HTERT RPE-1 (cell line): ENCODE measurements around the gene SMAD4.
"Not testable (repeated sequence)": the region's sequence is repeated elsewhere in the genome, so short reads cannot be mapped to it uniquely, and the experiment has no call there.

Experiments
- in situ Hi-C: fragments of 300-500 bp; cut with MboI; formaldehyde crosslinking; loops from 4 replicates; pipeline ENCODE4 v1.14.3; 2020; ENCODE audit warnings: low sequenced_read_pairs

The SMAD4 gene

DNA sequence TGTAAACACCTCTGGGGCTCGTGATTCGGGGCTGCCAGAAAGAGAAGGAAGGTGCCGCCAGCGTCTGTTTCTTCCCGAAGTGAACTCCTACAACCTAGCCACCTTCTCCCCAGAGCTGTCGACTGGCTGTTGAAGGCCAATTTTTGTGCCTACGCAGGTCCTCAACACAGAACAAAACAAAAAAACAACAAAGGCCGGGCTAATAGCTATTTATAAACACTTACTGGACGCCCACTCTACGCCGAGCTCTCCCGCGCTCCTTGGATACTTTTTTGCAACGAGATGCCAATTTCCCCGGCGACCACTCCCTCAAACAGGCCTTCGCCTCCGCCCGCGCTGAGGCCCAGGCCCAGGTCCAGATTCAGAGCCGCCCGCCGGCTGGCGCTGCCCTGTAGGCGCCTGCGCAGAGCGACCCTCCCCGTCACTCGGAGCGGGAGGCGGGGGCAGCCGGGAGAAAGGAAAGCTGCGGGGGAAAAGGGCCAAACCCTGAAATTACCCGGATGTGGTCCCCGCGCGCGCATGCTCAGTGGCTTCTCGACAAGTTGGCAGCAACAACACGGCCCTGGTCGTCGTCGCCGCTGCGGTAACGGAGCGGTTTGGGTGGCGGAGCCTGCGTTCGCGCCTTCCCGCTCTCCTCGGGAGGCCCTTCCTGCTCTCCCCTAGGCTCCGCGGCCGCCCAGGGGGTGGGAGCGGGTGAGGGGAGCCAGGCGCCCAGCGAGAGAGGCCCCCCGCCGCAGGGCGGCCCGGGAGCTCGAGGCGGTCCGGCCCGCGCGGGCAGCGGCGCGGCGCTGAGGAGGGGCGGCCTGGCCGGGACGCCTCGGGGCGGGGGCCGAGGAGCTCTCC lies at the start of gene SMAD4:
Gene SMAD4 (plus strand): TSS at position 520 of the 843 bp plus-strand sequence. CDS start 16,834 bp downstream, outside the sequence.
- in situ Hi-C loops: no loop called here

DNA sequence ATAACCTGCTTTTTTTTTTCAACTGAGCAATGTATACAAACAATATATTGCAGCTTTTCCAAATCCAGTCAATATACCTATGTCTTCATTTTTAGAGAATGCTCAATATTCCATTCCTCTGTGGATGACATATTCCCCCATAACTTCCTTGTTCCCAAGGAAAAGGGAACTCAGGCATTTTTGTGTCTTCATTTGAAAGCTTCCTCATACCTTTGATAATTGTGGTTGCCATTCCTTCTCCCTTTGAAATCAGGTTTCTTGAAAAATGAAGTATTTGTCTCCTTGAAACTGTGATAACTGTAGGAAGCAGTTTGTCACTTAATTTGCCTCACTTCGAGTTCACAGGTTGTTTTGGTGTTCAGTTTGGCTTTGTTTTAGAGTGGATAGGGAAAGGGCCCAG lies 48.6 kb upstream of the SMAD4 start:
- in situ Hi-C loops: no loop called here

DNA sequence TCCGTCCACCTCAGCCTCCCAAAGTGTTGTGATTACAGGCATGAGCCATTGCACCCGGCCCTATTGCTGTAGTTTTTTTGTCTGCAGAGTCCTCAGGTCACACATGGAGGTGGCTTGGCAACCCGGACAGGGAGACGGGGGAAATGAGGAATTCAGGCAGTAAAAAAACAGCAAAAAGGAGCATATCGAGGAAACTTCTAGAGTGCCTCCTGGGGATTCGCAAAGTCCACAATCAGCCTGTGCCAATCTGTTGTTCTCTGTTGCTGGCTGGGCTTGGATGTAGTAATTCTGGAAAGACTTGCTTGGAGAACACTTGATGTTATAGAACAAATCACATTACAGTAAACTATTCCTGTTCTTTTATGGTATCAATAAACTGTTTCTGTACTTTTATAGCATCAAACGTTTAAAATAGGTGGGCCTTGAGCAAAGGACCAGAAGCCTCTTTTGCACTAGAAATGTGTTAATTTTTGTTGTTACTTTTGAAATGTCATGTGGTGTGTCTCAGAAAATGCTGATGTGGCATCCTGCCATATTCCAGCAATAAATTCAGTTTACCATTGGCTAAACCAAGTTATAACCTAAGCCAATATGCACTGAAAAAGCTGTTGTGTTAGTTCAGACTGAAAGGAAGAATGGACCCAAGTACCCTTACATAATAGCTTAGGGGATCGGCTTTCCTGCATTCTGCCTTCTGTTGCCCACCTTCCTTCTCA lies 47.8 kb upstream of the SMAD4 start:
- in situ Hi-C loops: no loop called here

DNA sequence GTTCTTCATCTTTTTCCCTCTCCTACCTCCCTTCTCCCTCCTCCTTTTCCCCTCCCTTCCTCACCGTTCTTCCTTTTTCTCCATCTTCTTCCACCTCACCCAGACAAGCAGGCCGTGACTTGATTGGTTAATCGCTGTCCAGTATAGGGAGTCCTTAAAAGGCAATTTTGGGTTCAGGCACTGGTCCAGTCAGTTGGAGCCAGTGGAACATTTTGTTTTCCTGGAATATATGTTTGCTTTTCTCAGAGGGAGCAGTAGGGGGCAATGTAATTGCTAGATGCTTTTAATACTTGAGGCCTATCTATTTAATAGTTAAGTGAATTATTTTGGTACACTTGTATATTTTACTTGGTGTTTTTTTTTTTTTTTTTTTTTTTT lies 47.2 kb upstream of the SMAD4 start:
- in situ Hi-C loops: no loop called here

DNA sequence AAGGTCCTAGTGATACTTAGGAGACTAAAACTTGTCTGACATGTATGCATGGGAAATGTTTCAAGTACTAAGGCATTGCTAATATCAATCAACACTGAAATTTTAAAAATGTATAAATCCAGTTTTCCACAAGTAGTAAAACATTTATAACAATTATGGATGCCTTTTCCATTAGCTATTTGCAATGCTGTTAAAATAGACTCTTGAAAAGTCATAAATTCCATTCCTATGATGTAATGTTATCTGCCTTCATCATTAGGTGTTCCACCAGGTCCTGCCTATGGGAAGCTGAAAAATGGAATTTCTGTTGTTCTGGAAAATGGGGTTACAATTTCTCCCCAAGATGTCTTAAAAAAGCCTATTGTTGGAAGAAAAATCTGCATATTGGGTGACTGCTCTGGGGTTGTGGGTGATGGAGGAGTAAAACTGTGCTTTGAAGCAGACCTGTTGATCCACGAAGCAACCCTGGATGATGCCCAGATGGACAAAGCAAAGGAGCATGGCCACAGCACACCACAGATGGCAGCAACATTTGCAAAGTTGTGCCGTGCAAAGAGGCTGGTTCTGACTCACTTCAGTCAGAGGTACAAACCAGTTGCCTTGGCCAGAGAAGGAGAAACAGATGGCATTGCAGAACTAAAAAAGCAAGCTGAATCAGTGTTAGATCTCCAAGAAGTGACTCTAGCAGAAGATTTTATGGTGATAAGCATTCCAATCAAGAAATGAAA lies 43.5 kb upstream of the SMAD4 start:
- in situ Hi-C loops: no loop called here

DNA sequence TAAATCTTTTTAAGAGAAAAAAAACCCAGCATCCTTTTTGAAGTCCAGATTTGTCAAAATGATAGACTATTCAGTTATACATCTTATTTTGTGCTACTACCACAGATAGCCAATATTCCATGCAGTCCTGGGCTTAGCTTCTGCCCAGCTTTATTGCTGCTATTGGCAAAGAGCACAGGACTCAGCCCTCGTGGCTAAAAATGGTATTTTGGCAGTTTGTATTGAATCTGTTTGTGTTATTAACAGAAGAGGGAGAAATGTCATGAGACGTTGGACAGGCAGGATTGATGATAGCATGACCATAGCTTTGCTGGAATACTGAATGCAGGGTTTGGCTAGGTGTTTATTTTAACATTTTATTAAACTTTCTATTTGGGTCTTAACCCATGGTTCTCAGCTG lies 42.8 kb upstream of the SMAD4 start:
- in situ Hi-C loops: no loop called here

DNA sequence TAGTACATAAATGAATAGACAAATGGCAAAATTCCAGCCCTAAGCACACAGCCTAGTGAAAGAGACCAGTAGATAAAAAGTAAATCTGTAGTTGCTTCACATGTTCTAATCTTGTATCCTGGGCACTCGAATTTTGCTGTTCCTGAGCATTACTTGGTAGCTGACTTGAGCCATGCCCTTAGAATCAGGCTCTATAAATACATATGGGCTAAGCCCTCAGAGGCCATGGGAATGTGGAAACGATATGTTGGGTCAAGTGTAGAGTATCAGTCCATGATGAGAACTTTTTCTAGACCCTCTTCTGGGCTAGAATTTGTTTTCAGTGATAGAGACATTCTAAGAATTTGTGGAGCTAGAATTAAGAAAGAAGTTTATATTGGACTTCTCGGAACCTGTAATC lies 40.3 kb upstream of the SMAD4 start:
- in situ Hi-C loops: no loop called here

DNA sequence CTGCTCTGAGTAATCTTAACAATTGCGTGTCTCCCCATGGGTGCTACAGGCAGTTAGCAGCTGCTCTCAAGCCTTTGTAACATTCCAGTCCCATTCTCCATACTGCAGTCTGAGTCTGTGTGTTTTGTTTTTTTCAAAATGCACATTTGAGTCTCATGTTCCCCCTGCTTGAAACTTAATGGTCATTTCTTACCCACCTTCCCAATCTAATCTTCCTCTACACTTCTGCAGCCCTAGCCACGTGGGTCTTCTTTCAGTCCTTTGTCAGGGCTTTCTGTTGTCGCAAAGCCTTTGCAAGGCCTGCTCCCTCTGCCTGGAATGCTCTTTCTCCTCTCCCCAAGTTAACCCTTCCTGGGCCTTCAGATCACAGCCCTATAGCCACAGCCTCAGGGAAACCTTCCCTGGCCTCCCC lies 37.7 kb upstream of the SMAD4 start:
- in situ Hi-C loops: no loop called here

DNA sequence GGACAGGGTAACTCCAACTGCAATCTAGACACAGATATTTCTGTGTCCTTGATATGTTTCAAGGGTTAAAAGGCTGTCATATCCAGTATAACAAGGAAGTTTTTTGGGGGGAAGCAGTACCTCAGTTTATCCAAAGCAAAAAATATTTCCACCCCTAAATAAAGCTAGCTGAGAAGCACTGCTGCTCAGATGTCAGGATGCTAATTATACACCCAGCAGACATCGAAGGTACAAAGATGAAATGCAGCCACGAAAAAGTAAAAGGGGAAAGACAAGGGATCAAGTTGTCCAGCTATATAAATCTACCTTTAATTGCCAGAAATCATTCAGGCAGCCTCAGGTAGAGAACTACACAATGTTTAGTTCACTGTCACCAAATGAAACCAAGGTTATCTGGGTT lies 36.0 kb upstream of the SMAD4 start:
- in situ Hi-C loops: no loop called here

DNA sequence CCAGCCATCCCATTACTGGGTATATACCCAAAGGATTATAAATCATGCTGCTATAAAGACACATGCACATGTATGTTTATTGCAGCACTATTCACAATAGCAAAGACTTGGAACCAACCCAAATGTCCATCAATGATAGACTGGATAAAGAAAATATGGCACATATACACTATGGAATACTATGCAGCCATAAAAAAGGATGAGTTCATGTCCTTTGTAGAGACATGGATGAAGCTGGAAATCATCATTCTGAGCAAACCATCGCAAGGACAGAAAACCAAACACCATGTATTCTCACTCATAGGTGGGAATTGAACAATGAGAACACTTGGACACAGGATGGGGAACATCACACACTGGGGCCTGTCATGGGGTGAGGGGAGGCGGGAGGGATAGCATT lies 26.8 kb upstream of the SMAD4 start:
- in situ Hi-C loops: not testable (repeated sequence)

DNA sequence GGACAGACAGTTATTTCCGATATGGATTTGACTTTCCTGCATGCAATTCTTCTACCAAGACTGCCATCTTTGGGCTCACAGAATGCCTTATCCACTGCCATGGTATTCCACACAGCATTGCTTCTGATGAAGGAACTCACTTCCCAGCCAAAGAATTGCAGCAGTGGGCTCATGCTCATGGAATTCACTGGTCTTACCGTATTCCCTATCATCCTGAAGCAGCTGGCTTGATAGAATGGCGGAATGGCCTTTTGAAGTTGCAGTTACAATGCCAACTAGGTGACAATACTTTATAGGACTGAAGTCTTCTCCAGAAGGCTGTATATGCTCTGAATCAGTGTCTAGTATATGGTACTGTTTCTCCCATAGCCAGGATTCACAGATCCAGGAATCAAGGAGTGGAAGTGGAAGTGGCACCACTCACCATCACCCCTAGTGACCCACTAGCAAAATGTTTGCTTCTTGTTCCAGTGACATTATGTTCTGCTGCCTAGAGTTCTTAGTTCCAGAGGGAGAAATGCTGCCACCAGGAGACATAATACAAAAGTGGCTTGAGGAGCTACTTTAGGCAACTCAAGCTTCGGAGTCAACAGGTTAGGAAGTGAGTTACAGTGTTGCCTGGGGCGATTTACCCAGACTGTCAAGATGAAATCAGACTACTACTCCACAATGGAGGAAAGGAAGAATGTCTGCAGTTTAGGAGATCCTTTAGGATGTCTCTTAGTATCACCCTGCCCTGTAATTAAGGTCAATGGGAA lies 23.8 kb upstream of the SMAD4 start:
- in situ Hi-C loops: no loop called here

DNA sequence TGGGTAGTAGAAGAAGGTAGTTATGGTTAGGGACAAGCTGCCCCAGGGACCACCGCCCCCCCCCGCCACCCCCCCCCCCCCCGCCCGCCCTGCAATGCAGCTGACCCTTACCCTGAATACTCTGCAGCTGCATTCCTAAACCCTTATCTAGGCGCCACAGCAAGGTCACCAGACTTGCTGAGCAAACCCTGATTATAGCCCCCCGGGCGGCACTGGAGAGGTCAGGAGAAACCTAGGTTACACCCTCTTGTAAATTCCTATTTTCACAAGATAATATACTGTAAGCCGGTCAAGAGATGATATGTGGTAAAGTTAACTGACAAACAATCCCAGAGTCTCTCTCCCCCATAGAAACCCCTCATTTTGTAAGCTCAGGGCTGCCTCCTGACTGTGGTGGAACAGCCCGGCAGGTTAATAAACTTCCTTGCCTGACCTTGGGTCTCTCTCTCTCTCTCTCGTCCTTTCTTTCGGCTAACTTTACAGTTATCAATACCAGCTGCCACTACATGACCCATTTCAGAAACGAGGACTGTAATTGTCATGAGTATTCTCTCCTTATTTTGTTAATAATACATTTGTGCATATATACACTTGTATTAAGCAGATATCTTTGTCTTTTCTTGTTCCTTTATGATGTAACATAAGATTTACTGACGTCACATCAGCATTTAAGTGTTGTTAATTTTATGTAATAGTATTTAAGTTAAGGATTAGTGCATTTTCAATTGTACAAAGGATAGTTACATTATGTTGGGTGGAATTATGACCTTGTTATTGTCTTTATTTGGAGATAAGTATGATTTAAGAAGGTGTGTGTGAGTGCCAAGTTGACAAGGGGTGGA lies 22.8 kb upstream of the SMAD4 start:
- in situ Hi-C loops: no loop called here

DNA sequence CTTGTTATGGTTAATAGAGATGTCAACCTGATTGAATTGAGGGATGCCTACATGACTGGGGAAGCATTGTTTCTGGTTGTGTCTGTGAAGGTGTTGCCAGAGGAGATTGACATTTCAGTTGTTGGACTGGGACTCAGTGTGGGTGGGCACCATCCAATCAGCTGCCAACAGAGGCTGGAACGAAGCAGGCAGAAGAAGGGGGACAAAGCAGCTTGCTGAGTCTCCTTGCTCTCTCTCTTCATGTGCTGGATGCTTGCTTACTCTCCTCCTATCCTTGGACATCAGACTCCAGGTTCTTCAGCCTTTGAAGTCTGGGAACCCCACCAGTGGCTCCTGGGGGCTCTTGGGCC lies 22.2 kb upstream of the SMAD4 start:
- in situ Hi-C loops: no loop called here

DNA sequence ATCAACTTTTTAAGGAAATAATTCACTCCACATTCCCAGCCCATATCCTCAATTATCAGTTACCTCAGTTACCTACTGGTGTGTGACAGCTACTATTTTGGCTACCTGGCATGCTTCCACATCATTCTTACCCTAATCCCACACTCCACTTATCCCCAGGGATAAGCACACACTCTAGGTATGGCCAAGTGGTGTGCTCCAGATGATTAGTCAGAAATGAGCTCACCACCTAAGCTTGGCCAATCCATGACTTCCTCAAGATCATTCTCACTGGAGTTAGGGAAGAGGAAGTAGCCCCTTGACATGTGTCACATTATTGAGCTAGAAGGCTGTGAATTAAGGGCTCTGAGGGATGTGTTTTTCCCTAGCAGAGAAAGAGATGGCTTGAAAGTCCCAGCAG lies 20.9 kb upstream of the SMAD4 start:
- in situ Hi-C loops: no loop called here

DNA sequence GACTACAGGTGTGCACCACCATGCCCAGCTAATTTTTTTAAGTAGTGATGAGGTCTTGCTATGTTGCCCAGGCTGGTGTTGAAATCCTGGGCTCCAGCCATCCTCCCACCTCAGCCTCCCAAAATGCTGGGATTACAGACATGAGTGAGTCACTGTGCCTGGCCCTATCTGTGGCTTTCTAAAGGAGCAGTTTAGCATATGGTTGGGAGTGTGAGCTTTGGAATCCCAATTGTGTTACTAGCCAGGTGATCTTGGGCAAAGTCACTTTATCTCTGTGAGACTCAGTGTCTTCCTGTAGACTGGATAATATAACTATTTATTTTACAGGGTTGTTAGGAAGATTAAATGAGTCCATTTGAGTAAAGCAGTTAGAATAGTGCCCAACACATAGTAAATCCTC lies 19.8 kb upstream of the SMAD4 start:
- in situ Hi-C loops: no loop called here

DNA sequence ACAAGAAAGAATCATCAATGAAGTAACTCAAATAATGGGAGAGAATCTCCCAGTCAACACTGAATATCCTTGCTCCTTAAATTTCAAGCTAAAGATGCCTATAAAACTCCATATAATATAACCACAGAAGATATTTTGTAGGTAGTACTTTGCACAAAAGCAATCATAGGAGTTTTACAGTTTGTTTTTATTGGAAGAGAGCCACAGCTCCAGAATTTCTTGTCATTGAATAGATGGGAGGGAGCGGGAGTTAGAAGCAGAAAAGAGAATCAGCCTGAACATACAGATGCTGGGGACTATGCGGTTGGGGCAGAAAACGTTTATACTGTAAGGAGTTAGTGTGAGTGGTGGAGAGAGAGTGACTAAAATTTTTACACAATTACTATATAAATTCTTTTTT lies 18.3 kb upstream of the SMAD4 start:
- in situ Hi-C loops: no loop called here

DNA sequence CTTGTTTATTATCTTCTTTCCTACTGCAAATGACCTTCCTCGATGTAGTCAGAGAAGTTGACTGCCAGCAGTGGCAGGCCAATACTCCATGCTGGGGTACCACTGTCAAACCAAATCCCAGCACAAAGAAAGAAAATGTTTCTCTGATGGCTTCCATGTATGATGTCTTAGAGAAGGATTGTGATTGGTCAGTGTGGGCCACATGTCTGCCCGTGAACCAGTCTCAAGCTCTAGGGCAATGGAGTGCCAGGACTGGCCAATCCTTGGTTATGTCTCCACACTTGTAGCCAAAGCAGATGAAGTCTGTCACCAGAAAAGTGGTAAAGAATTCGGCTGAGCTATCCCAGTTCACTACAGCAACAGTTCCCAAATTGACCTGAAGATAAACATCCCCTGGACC lies 17.6 kb upstream of the SMAD4 start:
- in situ Hi-C loops: no loop called here

DNA sequence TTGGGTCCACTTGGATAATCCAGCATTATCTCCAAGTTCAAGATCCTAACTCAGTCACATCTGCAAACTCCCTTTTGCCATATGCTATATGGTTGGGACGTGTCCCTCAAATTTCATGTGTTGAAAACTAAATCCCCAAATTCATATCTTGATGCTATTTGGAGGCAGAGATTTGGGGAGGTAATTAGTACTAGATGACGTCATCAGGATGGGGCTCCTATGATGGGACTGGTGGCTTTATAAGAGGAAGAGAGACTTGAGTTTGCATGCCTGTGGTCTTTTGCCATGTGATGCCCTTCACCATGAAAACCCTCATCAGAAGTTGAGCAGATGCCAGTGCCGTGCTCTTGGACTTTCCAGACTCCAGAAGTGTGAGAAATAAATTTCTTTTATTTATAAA lies 16.8 kb upstream of the SMAD4 start:
- in situ Hi-C loops: no loop called here

DNA sequence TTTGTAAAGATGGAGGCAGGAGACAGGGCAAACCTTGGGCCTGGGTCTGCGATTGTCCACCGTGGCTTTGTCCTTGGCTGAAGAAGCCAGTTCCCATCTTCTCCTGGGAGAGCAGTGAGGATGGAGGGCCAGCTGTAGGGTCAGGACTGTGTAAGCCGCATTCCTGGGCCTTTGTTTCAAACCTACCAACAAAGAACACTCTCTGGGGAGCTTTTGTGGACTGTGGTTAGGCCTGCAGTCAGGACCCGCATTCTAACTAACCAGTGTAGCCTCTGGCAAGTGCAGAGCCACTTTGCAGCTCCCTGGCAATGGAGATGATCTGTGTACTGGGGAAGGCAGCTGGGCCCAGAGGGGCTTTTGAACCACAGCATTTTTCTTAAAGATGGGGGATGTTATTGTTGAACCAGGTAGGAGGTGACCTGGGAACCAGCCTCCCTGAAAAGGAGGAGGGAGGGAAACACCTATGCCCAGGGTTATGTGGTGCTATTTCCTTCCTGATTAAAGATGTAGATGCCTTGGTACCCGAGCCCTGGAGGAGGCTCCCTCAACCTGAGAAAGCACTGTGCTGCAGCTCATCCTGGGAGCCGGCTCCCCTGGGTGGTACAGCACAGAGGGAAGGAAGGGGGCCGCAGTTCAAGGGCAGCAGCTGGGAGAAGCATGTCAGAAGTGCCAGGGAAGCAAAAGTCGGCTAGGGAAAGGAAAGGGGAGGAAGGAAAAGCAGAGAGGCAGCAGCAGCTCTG lies 12.7 kb upstream of the SMAD4 start:
- in situ Hi-C loops: no loop called here

DNA sequence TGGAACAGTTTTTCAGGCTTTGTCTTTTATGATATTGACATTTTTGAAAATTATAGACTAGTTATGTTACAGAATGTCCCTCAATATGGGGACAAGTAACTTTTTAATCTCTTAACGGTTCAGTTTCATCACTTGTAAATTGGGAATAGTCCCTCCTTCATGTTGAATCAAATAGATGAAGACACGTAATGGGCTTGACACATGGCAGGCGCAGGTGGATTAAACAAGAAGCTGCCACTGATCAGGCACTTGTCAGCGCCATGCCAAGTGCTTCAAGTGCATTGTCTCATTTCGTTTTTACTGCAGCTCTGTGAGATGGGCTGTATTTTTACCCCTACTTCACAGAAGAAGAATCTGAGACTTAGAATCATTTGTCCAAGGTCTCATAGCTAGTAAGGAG lies 9.5 kb upstream of the SMAD4 start:
- in situ Hi-C loops: no loop called here
